ENCODE results near the gene DNMBP.
A peak's percentile ranks its signal among the peaks of the same experiment; 100 is the strongest.

DNA sequence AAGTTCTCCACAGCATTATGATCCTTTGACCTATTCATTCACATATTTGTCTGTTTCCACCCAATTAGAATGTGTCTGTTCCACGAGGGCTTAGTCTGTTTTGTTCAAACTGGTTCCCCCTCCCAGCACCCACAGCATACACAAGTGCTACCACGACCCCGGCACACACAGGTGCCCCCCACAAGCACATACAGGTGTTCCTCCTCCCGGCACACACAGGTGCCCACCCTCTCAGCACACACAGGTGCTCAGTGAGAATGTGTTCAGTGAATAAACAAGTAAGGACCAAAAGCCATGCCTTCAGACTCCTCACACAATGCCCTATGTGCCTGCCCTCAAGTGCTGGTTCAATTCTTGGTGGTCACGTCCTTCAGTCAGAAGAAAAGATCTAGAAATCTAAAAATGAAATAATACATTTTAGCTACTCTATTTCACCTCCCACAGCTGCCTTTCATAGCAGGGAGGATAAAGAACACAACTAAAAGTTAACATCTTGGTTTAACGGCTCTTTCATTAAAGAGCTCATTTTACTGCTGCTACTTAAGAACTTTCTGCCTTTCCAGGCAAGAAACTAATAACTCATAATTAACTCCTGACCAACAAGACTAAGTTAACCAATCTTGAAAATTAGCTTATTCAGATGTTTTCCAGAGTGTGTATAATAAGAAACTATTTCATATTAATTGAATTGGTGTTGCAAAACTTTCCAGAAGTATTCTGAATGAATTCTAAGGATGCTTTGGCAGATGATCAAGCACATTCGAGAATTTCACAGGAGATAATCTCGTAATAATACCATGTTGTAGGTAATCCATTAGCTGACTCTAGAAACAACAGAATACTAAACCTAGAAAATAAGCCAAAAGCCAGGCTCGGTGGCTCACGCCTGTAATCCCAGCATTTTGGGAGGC lies 2.3 kb downstream of the DNMBP start:
- TF ChIP-seq CTCF (conservative IDR thresholded peaks at IDR 0.05; ENCODE audit: low read depth, low read length) (no peak), POLR2A (IDR thresholded peaks at IDR 0.05; ENCODE audit: low read depth, low read length) (0 out of 2 replicates have a peak, but pooled peaks have one; percentile 6), RCOR1 (IDR thresholded peaks at IDR 0.05; ENCODE audit: insufficient replicate concordance, low read length) (no peak), NFE2L2 (IDR thresholded peaks at IDR 0.05; ENCODE audit: low read depth, low read length) (no peak), RFX5 (IDR thresholded peaks at IDR 0.05; ENCODE audit: low read depth, low read length) (no peak)
- TF ChIP-seq, protein P1, sequence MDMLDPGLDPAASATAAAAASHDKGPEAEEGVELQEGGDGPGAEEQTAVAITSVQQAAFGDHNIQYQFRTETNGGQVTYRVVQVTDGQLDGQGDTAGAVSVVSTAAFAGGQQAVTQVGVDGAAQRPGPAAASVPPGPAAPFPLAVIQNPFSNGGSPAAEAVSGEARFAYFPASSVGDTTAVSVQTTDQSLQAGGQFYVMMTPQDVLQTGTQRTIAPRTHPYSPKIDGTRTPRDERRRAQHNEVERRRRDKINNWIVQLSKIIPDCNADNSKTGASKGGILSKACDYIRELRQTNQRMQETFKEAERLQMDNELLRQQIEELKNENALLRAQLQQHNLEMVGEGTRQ (IDR thresholded peaks at IDR 0.05; ENCODE audit: low read depth, low read length) = no peak
